Neutrophil (primary cell): ENCODE measurements around the gene KLF14.

ENCODE experiments used
- H3K27ac ChIP-seq: fragments of 200-600 bp; sonication (generic); 2 replicates; pipeline ENCODE4 v1.5.1; 2016; ENCODE audit warnings: mild to moderate bottlenecking, moderate library complexity
- H3K27me3 ChIP-seq: fragments of 200-600 bp; sonication (generic); 2 replicates; pipeline ENCODE4 v1.6.0; 2016; ENCODE audit warnings: mild to moderate bottlenecking
- H3K36me3 ChIP-seq: fragments of 200-600 bp; sonication (generic); 2 replicates; pipeline ENCODE4 v1.5.1; 2017
- H3K4me1 ChIP-seq, 2 experiments: fragments of 200-600 bp in 1 of 2; sonication (generic) in 1 of 2; 1 replicate in 1 of 2; 2 replicates in 1 of 2; pipeline versions ENCODE4 v1.5.1 to v1.6.1; 2013 to 2016; ENCODE audit warnings: low read depth in 1 of 2, low read length in 1 of 2, mild to moderate bottlenecking in 1 of 2, moderate library complexity in 1 of 2; ENCODE audit not compliant: control insufficient read depth in 1 of 2, insufficient read depth in 1 of 2
- H3K4me3 ChIP-seq, 2 experiments: fragments of 200-600 bp in 1 of 2; sonication (generic) in 1 of 2; 1 replicate in 1 of 2; 2 replicates in 1 of 2; pipeline ENCODE4 v1.5.1; 2013 to 2016; ENCODE audit warnings: low read depth in 1 of 2, low read length in 1 of 2, mild to moderate bottlenecking in 1 of 2, moderate library complexity in 1 of 2
- H3K9me3 ChIP-seq: fragments of 200-600 bp; sonication (generic); 2 replicates; pipeline ENCODE4 v1.5.1; 2016
- TF ChIP-seq, protein P1 (sequence below): fragments of 200-600 bp; sonication (generic); IDR thresholded peaks from 2 replicates; pipeline ENCODE4 v1.5.1; 2016; ENCODE audit warnings: antibody characterized with exemption

The KLF14 gene

DNA sequence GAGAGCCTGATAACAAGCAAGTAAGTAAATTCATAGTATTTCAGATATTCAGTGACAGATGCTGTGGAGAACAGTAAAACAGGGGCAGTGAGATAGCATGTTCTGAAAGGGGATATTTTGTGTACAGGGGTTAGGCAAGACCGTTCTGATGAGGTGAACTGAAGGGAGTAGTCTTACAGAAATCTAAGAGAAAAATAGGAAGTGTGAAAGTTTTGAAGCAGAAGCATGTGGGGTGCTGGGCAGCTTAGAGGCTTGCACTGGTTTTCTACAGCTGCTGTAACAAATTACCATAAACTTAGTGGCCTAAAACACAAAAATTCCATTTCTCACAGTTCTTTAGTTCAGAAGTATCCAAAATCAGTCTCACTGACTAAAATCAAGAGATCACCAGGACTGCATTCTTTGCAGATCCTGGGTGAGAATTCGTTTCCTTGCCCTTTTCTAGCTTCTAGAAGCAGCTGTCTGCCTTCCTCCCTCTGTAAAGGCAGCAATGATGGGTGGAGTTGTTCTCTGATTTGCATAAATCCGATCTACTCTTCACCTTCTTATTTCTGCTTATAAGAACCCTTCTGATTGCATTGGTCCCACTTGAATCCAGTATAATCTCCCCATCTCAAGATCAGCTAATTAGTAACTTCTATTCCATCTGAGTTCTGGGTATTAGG lies 7.5 kb upstream of the KLF14 start:
- TF ChIP-seq, protein P1, sequence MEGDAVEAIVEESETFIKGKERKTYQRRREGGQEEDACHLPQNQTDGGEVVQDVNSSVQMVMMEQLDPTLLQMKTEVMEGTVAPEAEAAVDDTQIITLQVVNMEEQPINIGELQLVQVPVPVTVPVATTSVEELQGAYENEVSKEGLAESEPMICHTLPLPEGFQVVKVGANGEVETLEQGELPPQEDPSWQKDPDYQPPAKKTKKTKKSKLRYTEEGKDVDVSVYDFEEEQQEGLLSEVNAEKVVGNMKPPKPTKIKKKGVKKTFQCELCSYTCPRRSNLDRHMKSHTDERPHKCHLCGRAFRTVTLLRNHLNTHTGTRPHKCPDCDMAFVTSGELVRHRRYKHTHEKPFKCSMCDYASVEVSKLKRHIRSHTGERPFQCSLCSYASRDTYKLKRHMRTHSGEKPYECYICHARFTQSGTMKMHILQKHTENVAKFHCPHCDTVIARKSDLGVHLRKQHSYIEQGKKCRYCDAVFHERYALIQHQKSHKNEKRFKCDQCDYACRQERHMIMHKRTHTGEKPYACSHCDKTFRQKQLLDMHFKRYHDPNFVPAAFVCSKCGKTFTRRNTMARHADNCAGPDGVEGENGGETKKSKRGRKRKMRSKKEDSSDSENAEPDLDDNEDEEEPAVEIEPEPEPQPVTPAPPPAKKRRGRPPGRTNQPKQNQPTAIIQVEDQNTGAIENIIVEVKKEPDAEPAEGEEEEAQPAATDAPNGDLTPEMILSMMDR = no peak
- Histone ChIP-seq H3K36me3 (no peaks in the 10 kb centered on the region), H3K9me3 (no peaks in the 10 kb centered on the region), H3K27me3 (peaks cover 74% of the 10 kb centered on the region), H3K4me3 (peak overlapping the region in 1 of 2 experiments; percentile 33), H3K4me1 (peaks cover 22 to 29% of the 10 kb centered on the region in 2 experiments), H3K27ac (peak overlapping the region; percentile 61)

DNA sequence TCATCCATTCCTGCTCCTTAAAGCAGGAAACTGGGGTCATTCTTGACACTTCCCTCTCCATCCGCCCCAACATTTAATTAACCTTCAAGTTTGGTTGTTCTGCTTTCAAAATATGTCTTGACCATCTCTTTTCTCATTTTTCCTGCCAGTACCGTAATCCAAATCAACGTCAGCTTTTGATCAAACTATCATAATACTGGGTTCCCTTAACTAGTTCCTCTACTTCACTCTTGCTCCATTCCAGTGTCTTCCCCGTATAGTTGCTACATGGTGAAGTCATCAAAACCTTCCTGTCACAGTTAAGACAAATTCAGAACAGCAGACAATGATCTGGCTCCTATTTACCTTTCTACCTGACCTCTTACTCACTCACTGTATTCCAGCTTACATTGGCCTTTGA lies 6.6 kb upstream of the KLF14 start:
- peaks cover 22 to 29% of the 10 kb centered on the region in 2 experiments for H3K4me1 ChIP-seq
- TF ChIP-seq, protein P1 = no peak
- peaks cover 74% of the 10 kb centered on the region for H3K27me3 ChIP-seq
- no peaks in the 10 kb centered on the region for H3K9me3 ChIP-seq
- H3K27ac ChIP-seq = peak overlapping the region; percentile 61
- H3K36me3 ChIP-seq = no peaks in the 10 kb centered on the region
- peak overlapping the region in 1 of 2 experiments; percentile 28 for H3K4me3 ChIP-seq

DNA sequence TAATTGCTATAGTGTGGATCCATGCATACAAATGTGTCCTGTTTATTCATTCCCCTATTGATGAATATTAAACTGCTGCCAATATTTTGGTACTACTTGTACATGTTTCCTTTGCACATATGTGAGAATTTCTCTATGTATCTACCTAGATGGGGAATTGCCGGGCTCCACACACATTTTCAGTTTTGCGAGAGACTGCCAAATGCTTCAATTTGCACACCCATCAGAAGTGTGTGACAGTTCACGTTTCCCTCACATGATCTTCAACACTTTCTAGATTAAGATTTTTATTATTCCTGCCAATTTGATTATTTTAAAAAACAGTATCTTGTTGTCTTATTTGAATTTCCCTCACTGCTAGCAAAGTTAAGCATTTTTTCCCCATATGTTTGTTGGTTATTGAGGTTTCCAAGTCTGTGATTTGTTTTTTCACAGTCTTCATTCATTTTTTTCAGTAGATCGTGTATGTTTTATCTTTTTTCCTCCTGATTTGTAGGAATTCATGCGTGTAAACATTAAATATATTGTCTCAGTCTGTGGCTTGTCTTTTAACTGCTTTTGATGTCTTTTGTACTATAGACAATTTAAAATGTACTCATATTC lies 2.4 kb upstream of the KLF14 start:
- peaks cover 85% of the 10 kb centered on the region for H3K27me3 ChIP-seq

DNA sequence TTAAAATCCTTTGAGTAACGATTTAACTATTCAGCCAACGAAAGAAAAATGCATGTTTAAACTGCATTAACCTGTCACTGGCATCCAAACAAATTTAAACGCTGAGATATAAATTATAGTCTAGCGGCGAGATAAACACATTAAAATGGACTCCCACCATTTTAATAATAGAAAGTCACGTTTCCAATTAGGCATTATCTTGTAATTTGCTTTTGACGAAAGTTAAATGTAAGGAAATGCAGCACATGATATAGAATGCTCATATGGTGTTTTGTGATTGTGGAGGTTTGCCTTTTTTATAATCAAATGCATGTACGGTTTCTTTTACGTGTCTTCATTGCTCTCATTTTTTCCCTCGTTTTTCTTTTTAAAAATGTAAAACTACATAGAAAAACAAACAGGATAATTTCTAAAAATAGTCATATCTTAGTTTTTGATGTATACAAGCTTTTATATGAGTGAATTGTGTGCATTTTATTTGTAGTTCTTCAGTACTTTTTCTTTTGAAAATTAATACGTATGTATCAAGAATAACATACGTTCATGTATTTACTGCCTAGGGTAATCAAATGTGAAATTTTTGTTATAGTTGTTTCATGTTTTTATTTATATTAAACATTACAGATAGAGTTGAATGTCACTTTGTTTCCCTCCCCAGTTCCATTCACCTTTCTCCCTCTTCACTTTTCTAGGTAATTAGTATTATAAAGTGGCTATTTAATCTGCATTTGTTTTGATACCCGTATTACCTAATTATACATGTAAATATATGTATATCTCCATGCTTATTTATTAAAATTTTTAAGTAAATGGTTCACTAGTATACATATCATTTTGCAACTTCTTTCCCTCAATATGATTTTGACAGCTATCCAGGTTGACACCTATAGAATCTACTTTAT lies 1.1 kb upstream of the KLF14 start:
- H3K27me3 ChIP-seq = peaks cover 98% of the 10 kb centered on the region
- H3K9me3 ChIP-seq = peaks cover 20% of the 10 kb centered on the region
- TF ChIP-seq, protein P1 = no peak
- peaks cover 12 to 14% of the 10 kb centered on the region in 2 experiments for H3K4me1 ChIP-seq
- no peak overlapping the region for H3K27ac ChIP-seq
- H3K36me3 ChIP-seq = no peaks in the 10 kb centered on the region
- peak overlapping the region; percentile 60 to 65 for H3K4me3 ChIP-seq

More for the DNA sequence above, 2.4 kb upstream of the KLF14 start:
- no peak overlapping the region for H3K4me3 ChIP-seq
- TF ChIP-seq, protein P1 = no peak
- no peak overlapping the region for H3K27ac ChIP-seq
- H3K4me1 ChIP-seq = peaks cover 25 to 27% of the 10 kb centered on the region in 2 experiments
- H3K9me3 ChIP-seq = peaks cover 20% of the 10 kb centered on the region
- H3K36me3 ChIP-seq = no peaks in the 10 kb centered on the region
